ENCODE results near the gene SND1. TPM values are rescaled to one million over a fixed set of nuclear protein-coding genes. Genes with fewer than 3 reads are reported as not detected.

The SND1 gene
- total RNA-seq, 1 donor from 2014 or later: 85.9 TPM

DNA sequence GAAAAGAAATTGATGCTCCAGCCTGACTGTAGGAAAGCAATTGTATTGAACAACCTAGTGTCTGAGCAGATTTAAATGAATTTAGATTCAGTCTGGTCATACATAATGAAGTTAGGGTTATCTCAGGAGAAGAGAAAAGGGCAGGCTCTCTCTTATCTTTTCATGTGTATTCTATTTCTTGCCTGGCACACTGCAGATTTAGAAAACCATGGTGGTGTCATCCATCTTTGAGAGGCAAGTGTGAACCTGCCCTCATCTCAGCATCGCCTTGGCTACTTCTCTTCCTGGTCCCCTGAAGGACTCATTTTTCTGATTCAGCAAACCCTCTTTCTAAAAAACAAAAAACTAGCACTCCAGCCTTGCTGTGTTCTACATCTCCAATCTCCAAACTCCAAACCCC is 241.6 kb downstream of the SND1 start:
- no peaks in the 10 kb centered on the region for H3K9me3 ChIP-seq
- DNase-seq (ENCODE audit: extremely low spot score in 2 of 2): no peak
- H3K36me3 ChIP-seq: peaks cover 0 to 1% of the 10 kb centered on the region in 2 donors

GRCh38 chr7:127894588-127894987 is 242.6 kb downstream of the SND1 start:
- intact Hi-C loops (cut with DNase I): no loop called here
- Histone ChIP-seq H3K4me1 (no peaks in the 10 kb centered on the region), H3K27me3 (no peaks in the 10 kb centered on the region), H3K36me3 (no peaks in the 10 kb centered on the region), H3K4me3 (no peak overlapping the region), H3K27ac (no peak overlapping the region), H3K9me3 (no peaks in the 10 kb centered on the region)
- DNase-seq (ENCODE audit: extremely low spot score in 2 of 2): no peak
- TF ChIP-seq CTCF (IDR thresholded peaks at IDR 0.05) (no peak), POLR2AphosphoS5 (IDR thresholded peaks at IDR 0.05; ENCODE audit: insufficient read depth in 1 of 2, low read depth in 1 of 2) (no peak), POLR2A (IDR thresholded peaks at IDR 0.05) (no peak)

More for the DNA sequence above, 241.6 kb downstream of the SND1 start:
- H3K27me3 ChIP-seq: no peaks in the 10 kb centered on the region
- intact Hi-C loops (cut with DNase I): no loop called here
- no peaks in the 10 kb centered on the region for H3K4me1 ChIP-seq
- TF ChIP-seq POLR2AphosphoS5 (IDR thresholded peaks at IDR 0.05; ENCODE audit: insufficient read depth in 1 of 2, low read depth in 1 of 2) (no peak), CTCF (IDR thresholded peaks at IDR 0.05) (no peak), POLR2A (IDR thresholded peaks at IDR 0.05) (no peak)
- H3K27ac ChIP-seq: no peak overlapping the region
- H3K4me3 ChIP-seq: no peak overlapping the region

DNA sequence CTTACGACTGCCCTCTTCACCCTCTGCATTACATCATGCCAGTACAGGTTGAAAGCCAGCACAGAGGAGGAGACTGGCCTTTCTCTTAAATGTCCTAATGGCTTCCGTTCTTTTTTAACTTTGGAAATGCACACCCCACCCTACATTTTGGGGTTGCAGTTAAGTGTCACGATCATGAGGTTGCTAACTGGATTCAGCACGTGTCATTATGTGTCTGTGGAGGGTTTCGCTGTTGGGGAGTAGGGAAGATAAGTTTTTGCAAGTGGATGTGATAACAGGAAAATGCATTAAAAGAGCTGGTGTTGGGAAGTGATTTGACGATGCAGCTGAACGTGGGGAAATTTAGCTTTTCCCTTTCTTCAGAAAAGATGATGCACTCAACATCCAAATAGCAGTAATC is 243.4 kb downstream of the SND1 start:
- no peak for DNase-seq (ENCODE audit: extremely low spot score in 2 of 2)
- Histone ChIP-seq H3K36me3 (no peaks in the 10 kb centered on the region), H3K9me3 (no peaks in the 10 kb centered on the region), H3K4me1 (no peaks in the 10 kb centered on the region), H3K4me3 (no peak overlapping the region), H3K27me3 (no peaks in the 10 kb centered on the region), H3K27ac (no peak overlapping the region)
- intact Hi-C loops (cut with DNase I): no loop called here
- no peak for TF ChIP-seq POLR2A (IDR thresholded peaks at IDR 0.05)
- no peak for TF ChIP-seq CTCF (IDR thresholded peaks at IDR 0.05)
- no peak for TF ChIP-seq POLR2AphosphoS5 (IDR thresholded peaks at IDR 0.05; ENCODE audit: insufficient read depth in 1 of 2, low read depth in 1 of 2)

- TF ChIP-seq CTCF (IDR thresholded peaks at IDR 0.05) (no peak), POLR2AphosphoS5 (IDR thresholded peaks at IDR 0.05; ENCODE audit: insufficient read depth in 1 of 2, low read depth in 1 of 2) (no peak), POLR2A (IDR thresholded peaks at IDR 0.05) (no peak)
- H3K4me3 ChIP-seq: no peak overlapping the region
- no peaks in the 10 kb centered on the region for H3K36me3 ChIP-seq
- H3K4me1 ChIP-seq: no peaks in the 10 kb centered on the region
- intact Hi-C loops (cut with DNase I): no loop called here
- H3K27me3 ChIP-seq: no peaks in the 10 kb centered on the region
- no peaks in the 10 kb centered on the region for H3K9me3 ChIP-seq
- DNase-seq (ENCODE audit: extremely low spot score in 2 of 2): no peak
- H3K27ac ChIP-seq: no peak overlapping the region
These were observed 243.9 kb downstream of the SND1 start for GRCh38 chr7:127895814-127896280.

GRCh38 chr7:127896659-127897058 is 244.7 kb downstream of the SND1 start:
- TF ChIP-seq CTCF (IDR thresholded peaks at IDR 0.05): no peak
- TF ChIP-seq POLR2AphosphoS5 (IDR thresholded peaks at IDR 0.05; ENCODE audit: insufficient read depth in 1 of 2, low read depth in 1 of 2): no peak
- no peak for TF ChIP-seq POLR2A (IDR thresholded peaks at IDR 0.05)
- H3K4me3 ChIP-seq: no peak overlapping the region
- H3K4me1 ChIP-seq: peaks cover 4% of the 10 kb centered on the region
- no peaks in the 10 kb centered on the region for H3K27me3 ChIP-seq
- intact Hi-C loops (cut with DNase I): no loop called here
- no peaks in the 10 kb centered on the region for H3K36me3 ChIP-seq
- H3K27ac ChIP-seq: no peak overlapping the region
- DNase-seq (ENCODE audit: extremely low spot score in 2 of 2): no peak
- H3K9me3 ChIP-seq: no peaks in the 10 kb centered on the region

All from vagina (tissue), 2 donors.